ENCODE measurements around the gene EML6.

EML6 gene

DNA sequence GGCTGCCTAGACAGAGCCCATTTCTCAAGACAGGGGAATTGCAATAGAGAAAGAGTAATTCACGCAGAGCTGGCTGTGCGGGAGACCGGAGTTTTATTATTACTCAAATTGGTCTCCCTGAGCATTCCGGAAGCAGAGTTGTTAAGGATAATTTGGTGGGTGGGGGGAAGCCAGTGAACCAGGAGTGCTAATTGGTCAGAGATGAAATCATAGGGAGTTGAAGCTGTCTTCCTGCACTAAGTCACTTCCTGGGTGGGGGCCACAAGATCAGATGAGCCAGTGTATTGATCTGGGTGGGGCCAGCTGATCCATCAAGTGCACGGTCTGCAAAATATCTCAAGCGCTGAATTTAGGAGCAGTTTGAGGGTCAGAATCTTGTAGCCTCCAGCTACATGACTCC is 242.0 kb downstream of the EML6 start:
- WGBS (ENCODE audit: extremely low coverage, insufficient coverage, low lambda C conversion rate), result no CpG with 5 or more reads among the region's 6 CpGs
- H3K9ac ChIP-seq (ENCODE audit: low read length), result no peak overlapping the region
- no peak overlapping the region for H3K23ac ChIP-seq (ENCODE audit: low read length)
- H3K4ac ChIP-seq (ENCODE audit: low read depth, low read length), result no peak overlapping the region
- no peak overlapping the region for H3K4me2 ChIP-seq (ENCODE audit: low read length)
- H2BK120ac ChIP-seq (ENCODE audit: low read depth, low read length), result no peak overlapping the region
- DNase-seq, result no peak
- H3K79me2 ChIP-seq (ENCODE audit: control insufficient read depth, insufficient read depth, low read length), result no peaks in the 10 kb centered on the region
- H3K56ac ChIP-seq (ENCODE audit: low read length), result no peak overlapping the region
- H3K4me1 ChIP-seq (ENCODE audit: control insufficient read depth, low read depth, low read length), result peaks cover 12% of the 10 kb centered on the region
- peaks cover 1% of the 10 kb centered on the region for H3K36me3 ChIP-seq (ENCODE audit: control insufficient read depth, insufficient read depth, low read length)
- H4K5ac ChIP-seq (ENCODE audit: low read length), result no peak overlapping the region
- no peak overlapping the region for H3K18ac ChIP-seq (ENCODE audit: low read length)
- no peak overlapping the region for H2BK5ac ChIP-seq (ENCODE audit: low read length)
- H2AK5ac ChIP-seq (ENCODE audit: low read length), result no peak overlapping the region
- H3K27me3 ChIP-seq (ENCODE audit: insufficient read depth, low read length, poor library complexity), result no peaks in the 10 kb centered on the region
- no peak overlapping the region for H3K4me3 ChIP-seq (ENCODE audit: low read length)
- H4K8ac ChIP-seq (ENCODE audit: low read depth, low read length), result no peak overlapping the region
- no peak overlapping the region for H3K27ac ChIP-seq (ENCODE audit: low read depth, low read length)
- peaks cover 1% of the 10 kb centered on the region for H3K79me1 ChIP-seq (ENCODE audit: low read length)
- H2BK15ac ChIP-seq (replicated peaks; ENCODE audit: low read depth), result no peak overlapping the region

DNA sequence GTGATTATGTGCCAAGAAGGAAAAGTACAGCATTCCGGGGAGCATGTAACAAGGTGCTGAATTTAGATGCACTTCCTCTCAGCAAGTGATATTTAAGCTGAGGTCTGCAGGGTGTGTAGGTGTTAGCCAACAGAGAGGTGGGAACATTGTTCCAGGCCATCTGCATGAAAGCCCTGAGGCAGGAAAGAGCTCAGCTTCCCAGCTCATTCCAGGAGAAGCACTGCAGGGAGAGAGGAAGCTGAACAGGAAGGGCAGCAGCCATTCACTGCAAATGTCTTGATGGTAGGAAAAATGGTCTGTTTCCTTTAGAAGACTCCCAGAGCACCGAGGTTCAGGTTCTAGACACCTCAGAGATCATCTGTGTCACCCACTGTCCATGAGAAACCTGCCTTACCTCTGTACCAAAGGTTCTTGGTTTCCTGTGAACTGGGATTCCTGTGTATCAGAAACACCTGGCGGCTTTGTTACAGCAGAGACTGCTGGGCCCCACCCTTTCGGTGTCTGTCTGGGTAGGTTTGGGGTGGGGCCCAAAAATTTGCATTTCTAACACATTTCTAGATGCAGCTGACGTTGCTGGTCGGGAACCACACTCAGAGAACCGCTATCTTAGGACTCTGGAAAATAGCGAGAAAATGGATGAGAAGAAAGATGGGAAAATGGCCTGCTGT is 242.8 kb downstream of the EML6 start:
- Histone ChIP-seq H3K27me3 (ENCODE audit: insufficient read depth, low read length, poor library complexity) (no peaks in the 10 kb centered on the region), H3K79me2 (ENCODE audit: control insufficient read depth, insufficient read depth, low read length) (no peaks in the 10 kb centered on the region), H4K8ac (ENCODE audit: low read depth, low read length) (no peak overlapping the region), H3K56ac (ENCODE audit: low read length) (peak overlapping the region; percentile 30), H3K23ac (ENCODE audit: low read length) (no peak overlapping the region), H4K5ac (ENCODE audit: low read length) (no peak overlapping the region), H3K4me1 (ENCODE audit: control insufficient read depth, low read depth, low read length) (peaks cover 12% of the 10 kb centered on the region), H3K36me3 (ENCODE audit: control insufficient read depth, insufficient read depth, low read length) (peaks cover 1% of the 10 kb centered on the region), H2BK120ac (ENCODE audit: low read depth, low read length) (no peak overlapping the region), H3K9ac (ENCODE audit: low read length) (no peak overlapping the region), H3K27ac (ENCODE audit: low read depth, low read length) (peak overlapping the region; percentile 40), H2BK5ac (ENCODE audit: low read length) (no peak overlapping the region), H3K4ac (ENCODE audit: low read depth, low read length) (no peak overlapping the region), H3K79me1 (ENCODE audit: low read length) (peaks cover 1% of the 10 kb centered on the region), H3K18ac (ENCODE audit: low read length) (no peak overlapping the region), H2BK15ac (replicated peaks; ENCODE audit: low read depth) (no peak overlapping the region), H3K4me2 (ENCODE audit: low read length) (no peak overlapping the region), H3K4me3 (ENCODE audit: low read length) (no peak overlapping the region), H2AK5ac (ENCODE audit: low read length) (no peak overlapping the region)
- no CpG with 5 or more reads among the region's 8 CpGs for WGBS (ENCODE audit: extremely low coverage, insufficient coverage, low lambda C conversion rate)
- DNase-seq, result peak; percentile 91

DNA sequence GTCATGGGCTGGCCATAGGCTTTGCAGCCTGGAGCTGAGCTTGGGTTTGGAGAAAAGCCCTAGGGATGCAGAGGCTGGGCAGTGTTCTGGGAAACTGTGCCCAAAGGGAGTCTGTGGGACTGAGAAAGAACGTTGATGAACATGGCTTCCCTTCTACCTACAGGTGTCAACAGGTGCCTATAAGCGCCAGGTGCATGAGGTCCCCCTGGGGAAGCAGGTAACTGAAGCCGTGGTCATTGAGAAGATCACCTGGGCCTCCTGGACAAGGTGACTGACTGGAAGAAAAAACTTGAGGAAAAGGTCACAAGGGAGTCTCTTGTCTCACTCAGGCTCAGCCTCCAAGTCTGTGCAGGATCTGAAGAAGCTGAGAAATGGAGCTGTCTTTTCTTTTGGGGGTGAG is 243.4 kb downstream of the EML6 start:
- H2AK5ac ChIP-seq (ENCODE audit: low read length), result no peak overlapping the region
- H3K79me2 ChIP-seq (ENCODE audit: control insufficient read depth, insufficient read depth, low read length), result no peaks in the 10 kb centered on the region
- DNase-seq, result no peak
- no peak overlapping the region for H3K23ac ChIP-seq (ENCODE audit: low read length)
- H3K36me3 ChIP-seq (ENCODE audit: control insufficient read depth, insufficient read depth, low read length), result peaks cover 1% of the 10 kb centered on the region
- no peak overlapping the region for H3K56ac ChIP-seq (ENCODE audit: low read length)
- H3K4ac ChIP-seq (ENCODE audit: low read depth, low read length), result no peak overlapping the region
- H3K4me1 ChIP-seq (ENCODE audit: control insufficient read depth, low read depth, low read length), result peaks cover 12% of the 10 kb centered on the region
- no peak overlapping the region for H2BK5ac ChIP-seq (ENCODE audit: low read length)
- H3K79me1 ChIP-seq (ENCODE audit: low read length), result peaks cover 1% of the 10 kb centered on the region
- peak overlapping the region; percentile 40 for H3K27ac ChIP-seq (ENCODE audit: low read depth, low read length)
- H2BK15ac ChIP-seq (replicated peaks; ENCODE audit: low read depth), result no peak overlapping the region
- H3K18ac ChIP-seq (ENCODE audit: low read length), result no peak overlapping the region
- H3K4me2 ChIP-seq (ENCODE audit: low read length), result no peak overlapping the region
- no peak overlapping the region for H3K9ac ChIP-seq (ENCODE audit: low read length)
- H4K8ac ChIP-seq (ENCODE audit: low read depth, low read length), result no peak overlapping the region
- WGBS (ENCODE audit: extremely low coverage, insufficient coverage, low lambda C conversion rate), result no CpG with 5 or more reads among the region's 3 CpGs
- no peak overlapping the region for H3K4me3 ChIP-seq (ENCODE audit: low read length)
- H4K5ac ChIP-seq (ENCODE audit: low read length), result no peak overlapping the region
- no peaks in the 10 kb centered on the region for H3K27me3 ChIP-seq (ENCODE audit: insufficient read depth, low read length, poor library complexity)
- H2BK120ac ChIP-seq (ENCODE audit: low read depth, low read length), result no peak overlapping the region

DNA sequence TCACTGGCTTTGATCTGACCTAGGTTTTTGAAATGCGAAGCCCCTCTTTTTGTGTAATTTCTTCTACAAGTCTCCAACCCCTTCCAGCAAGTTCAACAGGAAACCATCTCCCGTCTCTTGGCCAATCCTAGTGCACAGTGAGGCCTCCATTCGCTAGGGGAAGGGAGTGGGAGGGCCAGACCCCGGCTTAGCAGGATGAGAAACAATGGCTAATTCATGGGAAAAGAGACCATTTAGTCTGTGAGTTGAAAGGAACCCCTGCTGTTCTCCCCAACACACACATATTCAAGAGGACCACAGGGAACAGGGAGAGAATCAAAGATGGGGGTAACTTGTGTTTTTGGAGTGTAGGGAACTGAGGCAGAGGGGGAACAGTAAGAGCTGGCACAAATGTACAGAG is 243.8 kb downstream of the EML6 start:
- H3K4me3 ChIP-seq (ENCODE audit: low read length), result no peak overlapping the region
- H3K27ac ChIP-seq (ENCODE audit: low read depth, low read length), result peak overlapping the region; percentile 40
- H3K79me2 ChIP-seq (ENCODE audit: control insufficient read depth, insufficient read depth, low read length), result no peaks in the 10 kb centered on the region
- no peak overlapping the region for H3K9ac ChIP-seq (ENCODE audit: low read length)
- no peak overlapping the region for H4K8ac ChIP-seq (ENCODE audit: low read depth, low read length)
- no CpG with 5 or more reads among the region's 4 CpGs for WGBS (ENCODE audit: extremely low coverage, insufficient coverage, low lambda C conversion rate)
- H4K5ac ChIP-seq (ENCODE audit: low read length), result no peak overlapping the region
- no peak overlapping the region for H3K4ac ChIP-seq (ENCODE audit: low read depth, low read length)
- H3K56ac ChIP-seq (ENCODE audit: low read length), result no peak overlapping the region
- H3K4me2 ChIP-seq (ENCODE audit: low read length), result no peak overlapping the region
- H3K4me1 ChIP-seq (ENCODE audit: control insufficient read depth, low read depth, low read length), result peaks cover 12% of the 10 kb centered on the region
- H3K79me1 ChIP-seq (ENCODE audit: low read length), result peaks cover 1% of the 10 kb centered on the region
- H3K23ac ChIP-seq (ENCODE audit: low read length), result no peak overlapping the region
- H2BK5ac ChIP-seq (ENCODE audit: low read length), result no peak overlapping the region
- peaks cover 1% of the 10 kb centered on the region for H3K36me3 ChIP-seq (ENCODE audit: control insufficient read depth, insufficient read depth, low read length)
- H3K18ac ChIP-seq (ENCODE audit: low read length), result no peak overlapping the region
- DNase-seq, result peak; percentile 73
- H2AK5ac ChIP-seq (ENCODE audit: low read length), result no peak overlapping the region
- H2BK15ac ChIP-seq (replicated peaks; ENCODE audit: low read depth), result no peak overlapping the region
- no peak overlapping the region for H2BK120ac ChIP-seq (ENCODE audit: low read depth, low read length)
- no peaks in the 10 kb centered on the region for H3K27me3 ChIP-seq (ENCODE audit: insufficient read depth, low read length, poor library complexity)

DNA sequence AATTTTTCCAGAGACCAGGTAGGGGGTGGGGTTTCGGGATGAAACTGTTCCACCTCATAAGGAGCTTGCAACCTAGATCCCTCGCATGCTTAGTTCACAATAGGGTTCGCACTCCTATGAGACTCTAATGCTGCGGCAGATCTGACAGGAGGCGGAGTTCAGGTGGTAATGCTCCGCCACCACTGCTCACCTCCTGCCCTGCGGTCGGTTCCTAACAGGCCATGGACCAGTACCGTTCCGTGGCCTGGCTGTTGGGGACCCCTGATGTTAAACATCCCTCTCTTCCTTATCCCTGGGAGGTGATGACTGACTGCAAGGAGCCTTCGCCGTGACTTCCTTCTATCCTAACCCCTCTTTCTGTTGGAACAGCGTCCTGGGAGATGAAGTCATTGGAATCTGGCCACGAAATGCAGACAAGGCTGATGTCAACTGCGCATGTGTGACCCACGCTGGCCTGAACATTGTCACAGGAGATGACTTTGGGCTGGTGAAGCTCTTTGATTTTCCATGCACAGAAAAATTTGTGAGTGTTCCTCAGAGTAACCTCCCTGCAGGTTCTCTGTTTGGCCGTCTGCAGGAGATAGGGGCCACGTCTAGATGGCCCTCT is 244.4 kb downstream of the EML6 start:
- Histone ChIP-seq H4K5ac (ENCODE audit: low read length) (no peak overlapping the region), H3K4ac (ENCODE audit: low read depth, low read length) (no peak overlapping the region), H4K8ac (ENCODE audit: low read depth, low read length) (no peak overlapping the region), H3K4me3 (ENCODE audit: low read length) (no peak overlapping the region), H2BK5ac (ENCODE audit: low read length) (no peak overlapping the region), H3K18ac (ENCODE audit: low read length) (no peak overlapping the region), H3K79me2 (ENCODE audit: control insufficient read depth, insufficient read depth, low read length) (no peaks in the 10 kb centered on the region), H2BK120ac (ENCODE audit: low read depth, low read length) (no peak overlapping the region), H3K27ac (ENCODE audit: low read depth, low read length) (peak overlapping the region; percentile 17), H3K9ac (ENCODE audit: low read length) (no peak overlapping the region), H2BK15ac (replicated peaks; ENCODE audit: low read depth) (no peak overlapping the region), H3K56ac (ENCODE audit: low read length) (no peak overlapping the region), H3K36me3 (ENCODE audit: control insufficient read depth, insufficient read depth, low read length) (peaks cover 1% of the 10 kb centered on the region), H3K79me1 (ENCODE audit: low read length) (peaks cover 2% of the 10 kb centered on the region), H3K23ac (ENCODE audit: low read length) (no peak overlapping the region), H2AK5ac (ENCODE audit: low read length) (no peak overlapping the region), H3K4me2 (ENCODE audit: low read length) (no peak overlapping the region), H3K27me3 (ENCODE audit: insufficient read depth, low read length, poor library complexity) (no peaks in the 10 kb centered on the region), H3K4me1 (ENCODE audit: control insufficient read depth, low read depth, low read length) (peaks cover 12% of the 10 kb centered on the region)
- DNase-seq, result no peak
- no CpG with 5 or more reads among the region's 18 CpGs for WGBS (ENCODE audit: extremely low coverage, insufficient coverage, low lambda C conversion rate)

Data from mesendoderm (in vitro differentiated cells).